Measurements from ENCODE around the gene ARHGAP8.
"Not testable (repeated sequence)": the region's sequence is repeated elsewhere in the genome, so short reads cannot be mapped to it uniquely, and the experiment has no call there.

The ARHGAP8 gene

GRCh38 chr22:44743804-44744211, 8.6 kb upstream of the ARHGAP8 start:
- H3K4me3 ChIP-seq (ENCODE audit: control insufficient read depth, low read depth, low read length), result no peak overlapping the region
- TF ChIP-seq, protein P1, sequence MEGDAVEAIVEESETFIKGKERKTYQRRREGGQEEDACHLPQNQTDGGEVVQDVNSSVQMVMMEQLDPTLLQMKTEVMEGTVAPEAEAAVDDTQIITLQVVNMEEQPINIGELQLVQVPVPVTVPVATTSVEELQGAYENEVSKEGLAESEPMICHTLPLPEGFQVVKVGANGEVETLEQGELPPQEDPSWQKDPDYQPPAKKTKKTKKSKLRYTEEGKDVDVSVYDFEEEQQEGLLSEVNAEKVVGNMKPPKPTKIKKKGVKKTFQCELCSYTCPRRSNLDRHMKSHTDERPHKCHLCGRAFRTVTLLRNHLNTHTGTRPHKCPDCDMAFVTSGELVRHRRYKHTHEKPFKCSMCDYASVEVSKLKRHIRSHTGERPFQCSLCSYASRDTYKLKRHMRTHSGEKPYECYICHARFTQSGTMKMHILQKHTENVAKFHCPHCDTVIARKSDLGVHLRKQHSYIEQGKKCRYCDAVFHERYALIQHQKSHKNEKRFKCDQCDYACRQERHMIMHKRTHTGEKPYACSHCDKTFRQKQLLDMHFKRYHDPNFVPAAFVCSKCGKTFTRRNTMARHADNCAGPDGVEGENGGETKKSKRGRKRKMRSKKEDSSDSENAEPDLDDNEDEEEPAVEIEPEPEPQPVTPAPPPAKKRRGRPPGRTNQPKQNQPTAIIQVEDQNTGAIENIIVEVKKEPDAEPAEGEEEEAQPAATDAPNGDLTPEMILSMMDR (IDR thresholded peaks at IDR 0.05; ENCODE audit: control insufficient read depth, insufficient read depth, low read depth, low read length, missing control alignments), result no peak
- DNase-seq (ENCODE audit: low read depth), result no peak

DNA sequence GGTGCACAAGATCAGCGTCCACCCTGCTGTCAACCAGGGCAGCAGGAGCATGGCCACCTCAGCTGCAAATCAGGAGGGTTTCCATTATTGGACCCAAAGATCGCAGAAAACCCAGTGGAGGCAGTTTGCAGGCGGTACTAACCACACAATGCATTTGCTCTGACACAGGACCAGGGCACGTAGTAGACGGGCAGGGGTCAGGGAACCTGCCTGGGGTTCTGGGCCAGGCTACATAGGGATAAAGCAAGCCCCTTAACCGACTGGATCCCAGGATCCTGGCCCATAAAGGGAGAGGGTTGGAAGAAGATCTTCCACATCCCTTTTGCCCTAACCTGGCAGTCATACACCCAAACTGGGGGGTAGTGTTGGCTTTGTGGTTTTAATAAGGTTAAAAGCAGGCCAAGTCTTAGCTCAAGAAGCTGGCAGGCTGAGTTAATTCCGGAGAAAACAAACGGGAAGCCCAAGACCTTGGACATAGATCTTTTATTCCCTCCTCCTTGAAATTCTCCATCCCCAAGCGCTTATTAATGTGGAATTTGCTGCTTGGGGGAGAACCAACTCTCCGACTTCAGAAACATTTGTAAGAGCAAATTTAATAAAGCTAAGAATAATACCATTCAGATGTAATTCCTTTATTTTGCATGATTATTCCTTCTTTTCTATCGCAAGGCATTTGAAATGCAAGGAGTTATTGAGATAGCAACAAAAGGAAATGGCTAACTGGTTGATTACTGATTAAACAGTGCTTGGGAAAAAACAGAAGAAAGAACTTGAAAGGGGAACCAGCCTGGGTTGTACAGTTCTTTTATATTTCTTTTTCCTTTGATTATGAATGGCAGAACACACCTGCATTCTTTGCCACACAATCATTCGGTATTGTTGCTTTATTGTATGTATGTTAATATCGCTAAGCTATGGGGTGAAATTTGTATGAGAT, 6.3 kb upstream of the ARHGAP8 start:
- no peak overlapping the region for H3K4me3 ChIP-seq (ENCODE audit: control insufficient read depth, low read depth, low read length)
- TF ChIP-seq, protein P1 (IDR thresholded peaks at IDR 0.05; ENCODE audit: control insufficient read depth, insufficient read depth, low read depth, low read length, missing control alignments), result no peak
- DNase-seq (ENCODE audit: low read depth), result no peak

GRCh38 chr22:44747784-44748127, 4.6 kb upstream of the ARHGAP8 start:
- DNase-seq (ENCODE audit: low read depth); H3K4me3 ChIP-seq (ENCODE audit: control insufficient read depth, low read depth, low read length): not testable (repeated sequence)

DNA sequence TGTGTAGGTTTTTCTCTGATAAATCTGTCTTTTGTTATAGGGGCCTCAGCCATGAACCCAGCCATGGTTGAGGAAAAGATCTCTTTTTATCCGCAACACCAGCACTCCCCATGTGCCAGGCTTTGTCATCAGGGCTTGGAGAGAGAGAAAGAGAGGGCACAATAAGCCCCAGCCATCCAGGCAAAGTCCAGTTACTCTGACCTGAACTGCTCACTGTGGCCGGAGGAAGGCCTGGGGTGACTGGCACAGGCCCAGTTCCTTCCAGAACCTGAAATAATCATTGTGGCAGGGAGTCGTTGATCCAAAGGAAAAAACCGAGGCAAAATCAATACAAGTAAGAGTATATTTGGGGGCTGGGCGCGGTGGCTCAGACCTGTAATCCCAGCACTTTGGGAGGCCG, 3.9 kb upstream of the ARHGAP8 start:
- no peak for DNase-seq (ENCODE audit: low read depth)
- TF ChIP-seq, protein P1 (IDR thresholded peaks at IDR 0.05; ENCODE audit: control insufficient read depth, insufficient read depth, low read depth, low read length, missing control alignments), result no peak
- no peak overlapping the region for H3K4me3 ChIP-seq (ENCODE audit: control insufficient read depth, low read depth, low read length)

GRCh38 chr22:44750481-44750880, 1.9 kb upstream of the ARHGAP8 start:
- no peak overlapping the region for H3K4me3 ChIP-seq (ENCODE audit: control insufficient read depth, low read depth, low read length)
- DNase-seq (ENCODE audit: low read depth), result no peak
- TF ChIP-seq, protein P1 (IDR thresholded peaks at IDR 0.05; ENCODE audit: control insufficient read depth, insufficient read depth, low read depth, low read length, missing control alignments), result no peak

GRCh38 chr22:44753189-44754042, 1.0 kb downstream of the ARHGAP8 start:
- TF ChIP-seq, protein P1 (IDR thresholded peaks at IDR 0.05; ENCODE audit: control insufficient read depth, insufficient read depth, low read depth, low read length, missing control alignments), result no peak
- no peak overlapping the region for H3K4me3 ChIP-seq (ENCODE audit: control insufficient read depth, low read depth, low read length)
- no peak for DNase-seq (ENCODE audit: low read depth)

- no peak overlapping the region for H3K4me3 ChIP-seq (ENCODE audit: control insufficient read depth, low read depth, low read length)
- DNase-seq (ENCODE audit: low read depth), result no peak
- TF ChIP-seq, protein P1 (IDR thresholded peaks at IDR 0.05; ENCODE audit: control insufficient read depth, insufficient read depth, low read depth, low read length, missing control alignments), result no peak
Observed at GRCh38 chr22:44754998-44755397, 2.6 kb downstream of the ARHGAP8 start.

Data from AG09309 (cell line).